GM12878 (cell line): ENCODE measurements around the gene PIWIL1.

Experiments used
- ATF3 ChIP-seq: IDR thresholded peaks from 2 replicates; pipeline ENCODE4 v1.6.1; 2011; ENCODE audit warnings: low read depth, mild to moderate bottlenecking, low read length, moderate library complexity, borderline replicate concordance; ENCODE audit errors: extremely low read depth
- ATF7 ChIP-seq: fragments of 450-650 bp; IDR thresholded peaks from 2 replicates; pipeline ENCODE4 v1.6.1; 2016; ENCODE audit warnings: low read depth, mild to moderate bottlenecking
- CHD4 ChIP-seq: fragments of 200-600 bp; sonication (generic); IDR thresholded peaks from 2 replicates; pipeline ENCODE4 v1.6.1; 2016; ENCODE audit warnings: mild to moderate bottlenecking
- EP300 ChIP-seq, 2 experiments: fragments of 150-350 bp in 1 of 2; IDR thresholded peaks; 2 replicates each; pipeline ENCODE4 v1.6.1; 2011 to 2012; ENCODE audit warnings: low read depth in 2 of 2, low read length in 2 of 2, borderline replicate concordance in 1 of 2, improper control_type of control experiment in 1 of 2, inconsistent platforms in 1 of 2; ENCODE audit not compliant: control insufficient read depth in 1 of 2
- JUND ChIP-seq: IDR thresholded peaks from 2 replicates; pipeline ENCODE4 v1.6.1; 2012; ENCODE audit warnings: low read depth, mild to moderate bottlenecking, low read length, improper control_type of control experiment, moderate library complexity
- NFYA ChIP-seq: IDR thresholded peaks from 2 replicates; pipeline ENCODE4 v1.6.1; 2011; ENCODE audit warnings: low read depth, mild to moderate bottlenecking, low read length, improper control_type of control experiment, borderline replicate concordance
- PML ChIP-seq: IDR thresholded peaks from 2 replicates; pipeline ENCODE4 v1.6.1; 2012; ENCODE audit warnings: low read length, inconsistent platforms
- RAD21 ChIP-seq: IDR thresholded peaks from 2 replicates; pipeline ENCODE4 v1.6.1; 2011; ENCODE audit warnings: mild to moderate bottlenecking, low read depth, low read length, moderate library complexity; ENCODE audit not compliant: insufficient read depth
- TARDBP ChIP-seq: IDR thresholded peaks from 2 replicates; pipeline ENCODE4 v1.6.1; 2016; ENCODE audit warnings: borderline replicate concordance
- TF ChIP-seq, protein P1 (sequence below): IDR thresholded peaks from 2 replicates; pipeline ENCODE4 v1.6.1; 2011; ENCODE audit warnings: low read depth, low read length, improper control_type of control experiment, borderline replicate concordance
- TF ChIP-seq, protein P2 (sequence below), 3 experiments: IDR thresholded peaks in 2 of 3; conservative IDR thresholded peaks in 1 of 3; 2 replicates each; pipeline ENCODE4 v1.5.1; 2011; ENCODE audit warnings: low read depth in 3 of 3, low read length in 3 of 3, mild to moderate bottlenecking in 3 of 3, control low read depth in 2 of 3, moderate library complexity in 2 of 3, inconsistent platforms in 1 of 3, mixed read lengths in 1 of 3; ENCODE audit not compliant: control insufficient read depth in 2 of 3, insufficient read depth in 1 of 3; ENCODE audit errors: extremely low read depth in 1 of 3

DNA sequence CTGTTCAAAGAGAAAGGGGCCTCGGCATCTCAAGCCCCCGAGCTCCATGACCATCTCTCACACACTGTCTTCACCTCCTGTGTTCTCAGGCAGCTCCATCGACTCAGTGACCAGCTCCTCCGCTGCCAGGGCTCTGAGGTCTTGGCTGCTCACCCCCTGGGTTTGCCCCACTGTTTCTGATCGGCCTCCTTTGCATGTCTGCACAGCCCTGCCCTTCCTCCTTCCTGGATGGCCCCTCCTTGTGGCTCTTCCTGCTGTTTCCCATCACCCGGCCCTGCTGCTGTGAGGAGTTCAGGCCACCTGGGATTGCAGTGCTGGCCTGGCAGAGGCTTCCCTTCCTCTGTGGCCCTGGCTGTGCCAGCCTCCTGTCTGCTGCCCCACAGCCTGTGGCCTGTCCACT lies 38.1 kb upstream of the PIWIL1 start:
- TF ChIP-seq EP300 (IDR thresholded peaks at IDR 0.05; ENCODE audit: borderline replicate concordance in 1 of 2, control insufficient read depth in 1 of 2, low read depth in 2 of 2, low read length in 2 of 2) = no peak
- TF ChIP-seq, protein P1, sequence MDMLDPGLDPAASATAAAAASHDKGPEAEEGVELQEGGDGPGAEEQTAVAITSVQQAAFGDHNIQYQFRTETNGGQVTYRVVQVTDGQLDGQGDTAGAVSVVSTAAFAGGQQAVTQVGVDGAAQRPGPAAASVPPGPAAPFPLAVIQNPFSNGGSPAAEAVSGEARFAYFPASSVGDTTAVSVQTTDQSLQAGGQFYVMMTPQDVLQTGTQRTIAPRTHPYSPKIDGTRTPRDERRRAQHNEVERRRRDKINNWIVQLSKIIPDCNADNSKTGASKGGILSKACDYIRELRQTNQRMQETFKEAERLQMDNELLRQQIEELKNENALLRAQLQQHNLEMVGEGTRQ = no peak
- TF ChIP-seq ATF7 = no peak
- TF ChIP-seq ATF3 = no peak
- no peak for TF ChIP-seq CHD4
- TF ChIP-seq PML = no peak
- TF ChIP-seq TARDBP = no peak
- TF ChIP-seq RAD21 = no peak
- TF ChIP-seq NFYA = no peak
- TF ChIP-seq, protein P2, sequence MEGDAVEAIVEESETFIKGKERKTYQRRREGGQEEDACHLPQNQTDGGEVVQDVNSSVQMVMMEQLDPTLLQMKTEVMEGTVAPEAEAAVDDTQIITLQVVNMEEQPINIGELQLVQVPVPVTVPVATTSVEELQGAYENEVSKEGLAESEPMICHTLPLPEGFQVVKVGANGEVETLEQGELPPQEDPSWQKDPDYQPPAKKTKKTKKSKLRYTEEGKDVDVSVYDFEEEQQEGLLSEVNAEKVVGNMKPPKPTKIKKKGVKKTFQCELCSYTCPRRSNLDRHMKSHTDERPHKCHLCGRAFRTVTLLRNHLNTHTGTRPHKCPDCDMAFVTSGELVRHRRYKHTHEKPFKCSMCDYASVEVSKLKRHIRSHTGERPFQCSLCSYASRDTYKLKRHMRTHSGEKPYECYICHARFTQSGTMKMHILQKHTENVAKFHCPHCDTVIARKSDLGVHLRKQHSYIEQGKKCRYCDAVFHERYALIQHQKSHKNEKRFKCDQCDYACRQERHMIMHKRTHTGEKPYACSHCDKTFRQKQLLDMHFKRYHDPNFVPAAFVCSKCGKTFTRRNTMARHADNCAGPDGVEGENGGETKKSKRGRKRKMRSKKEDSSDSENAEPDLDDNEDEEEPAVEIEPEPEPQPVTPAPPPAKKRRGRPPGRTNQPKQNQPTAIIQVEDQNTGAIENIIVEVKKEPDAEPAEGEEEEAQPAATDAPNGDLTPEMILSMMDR (IDR thresholded peaks at IDR 0.05 in 2 of 3, conservative IDR thresholded peaks at IDR 0.05 in 1 of 3; ENCODE audit: control insufficient read depth in 2 of 3, extremely low read depth in 1 of 3, insufficient read depth in 1 of 3, low read depth in 3 of 3, low read length in 3 of 3) = no peak
- TF ChIP-seq JUND = no peak
